ENCODE results near the gene SSBP2.

DNA sequence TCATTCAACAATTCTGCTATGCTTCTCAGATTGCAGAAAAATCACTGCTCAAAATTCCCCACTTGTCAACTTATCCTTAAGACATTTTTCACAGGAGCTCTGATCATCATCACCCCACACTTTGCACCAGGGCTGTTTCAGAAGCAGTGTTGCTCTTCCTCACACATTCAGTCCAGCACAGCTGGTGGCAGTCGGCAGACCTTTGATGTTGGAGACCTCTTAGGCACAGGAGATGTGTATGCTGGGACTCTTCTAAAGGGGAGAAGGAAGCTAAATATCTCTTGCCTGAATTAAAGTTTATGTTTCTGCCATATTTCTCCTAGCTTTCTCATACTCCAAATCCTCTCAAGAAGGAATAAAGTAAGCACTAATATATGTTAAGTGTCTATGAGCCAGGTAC is 44.8 kb upstream of the SSBP2 start:
- TF ChIP-seq ZBTB7A (IDR thresholded peaks at IDR 0.05; ENCODE audit: low read depth): no peak
- no peak for TF ChIP-seq EP300 (IDR thresholded peaks at IDR 0.05; ENCODE audit: borderline replicate concordance)
- no peak for TF ChIP-seq TAF1 (IDR thresholded peaks at IDR 0.05; ENCODE audit: low read depth)
- TF ChIP-seq TEAD4 (IDR thresholded peaks at IDR 0.05): no peak
- TF ChIP-seq REST (IDR thresholded peaks at IDR 0.05; ENCODE audit: low read depth): no peak
- no peak for TF ChIP-seq CREB1 (IDR thresholded peaks at IDR 0.05; ENCODE audit: low read depth)
- no peak for TF ChIP-seq MAX (IDR thresholded peaks at IDR 0.05)
- TF ChIP-seq CEBPB (IDR thresholded peaks at IDR 0.05): no peak
- TF ChIP-seq YY1 (IDR thresholded peaks at IDR 0.05; ENCODE audit: low read depth): no peak
- no peak for TF ChIP-seq TCF12 (IDR thresholded peaks at IDR 0.05; ENCODE audit: low read depth)
- TF ChIP-seq RAD21 (IDR thresholded peaks at IDR 0.05; ENCODE audit: low read depth): no peak

All from Ishikawa (cell line).